GM19467 (cell line): ENCODE data around the gene CERS2.

Experiments used
- ATAC-seq: cut with Tn5 transposase; IDR thresholded peaks from one replicate; pipeline ENCODE4 v1.9.1; 2021; ENCODE audit warnings: mild to moderate bottlenecking, moderate library complexity; ENCODE audit not compliant: unreplicated experiment

Gene CERS2

DNA sequence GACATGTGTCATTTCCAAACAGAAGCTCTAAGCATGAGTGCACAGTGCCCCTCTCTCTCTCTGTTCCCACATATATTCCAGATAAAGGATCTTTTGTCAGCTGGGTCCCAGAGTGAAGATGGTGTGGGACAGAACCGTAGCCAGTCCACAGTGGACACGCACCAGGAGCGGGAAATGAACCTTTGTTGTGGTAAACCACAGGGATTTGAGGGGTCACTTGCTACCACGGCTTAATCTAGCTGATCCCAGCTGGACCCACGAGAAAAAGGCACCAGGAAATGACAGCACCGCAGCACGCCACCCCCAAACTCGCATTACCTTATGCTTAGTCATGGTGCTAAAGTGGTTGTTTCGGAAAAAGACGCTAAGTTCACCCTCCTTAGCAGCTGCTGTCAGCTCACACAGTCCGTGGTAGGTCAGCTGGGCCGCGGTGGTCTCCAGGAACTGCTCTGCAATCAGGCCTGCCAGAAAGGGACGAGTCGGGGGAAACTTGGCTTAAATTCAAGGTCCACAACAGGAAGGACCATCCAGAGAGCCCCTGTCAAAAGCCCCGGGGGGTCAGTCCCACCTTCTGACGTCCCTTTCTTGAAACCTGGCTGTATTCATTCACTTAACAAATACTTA is 24.5 kb upstream of the CERS2 start:
- ATAC-seq = no peak

- no peak for ATAC-seq
These were observed 23.3 kb upstream of the CERS2 start for GRCh38 chr1:150997949-150998348.

- ATAC-seq = no peak
These were observed 22.7 kb upstream of the CERS2 start for GRCh38 chr1:150997126-150997872.

DNA sequence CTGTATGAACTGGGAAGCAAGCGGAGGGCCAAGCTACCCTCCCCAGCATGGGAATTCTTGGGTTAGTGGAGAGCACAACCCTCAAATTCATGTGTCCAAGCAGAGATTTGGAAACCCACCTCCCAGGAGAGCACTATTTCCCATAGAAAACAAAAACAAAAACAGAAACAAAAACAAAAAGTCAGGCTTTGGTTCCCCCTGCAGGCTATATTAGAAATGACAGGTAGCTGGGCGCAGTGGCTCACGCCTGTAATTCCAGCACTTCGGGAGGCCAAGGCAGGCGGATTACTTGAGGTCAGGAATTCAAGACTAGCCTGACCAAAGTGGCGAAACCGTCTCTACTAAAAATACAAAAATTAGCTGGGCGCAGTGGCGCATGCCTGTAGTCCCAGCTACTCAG is 21.3 kb upstream of the CERS2 start:
- no peak for ATAC-seq

DNA sequence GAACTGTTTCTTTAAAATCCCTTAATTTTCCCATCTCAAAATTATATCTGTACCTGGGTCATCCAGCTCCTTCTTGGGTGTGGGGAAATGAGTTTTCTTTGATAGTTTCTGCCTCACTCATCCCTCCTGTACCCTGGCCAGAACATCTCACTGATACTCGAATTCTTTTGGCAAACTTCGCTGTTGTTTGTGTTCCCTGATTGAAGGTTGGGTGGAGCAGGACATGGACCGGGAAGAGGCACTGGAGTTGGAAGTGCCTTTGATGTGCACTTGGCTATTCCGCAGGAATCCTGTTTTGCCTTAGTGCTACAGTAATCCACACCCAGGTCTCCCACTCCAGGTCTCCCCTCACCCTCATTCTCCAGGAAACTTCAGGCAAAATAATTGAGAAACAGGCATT is 20.8 kb upstream of the CERS2 start:
- ATAC-seq = no peak

- ATAC-seq = no peak
These were observed 19.6 kb upstream of the CERS2 start for GRCh38 chr1:150994248-150994647.

DNA sequence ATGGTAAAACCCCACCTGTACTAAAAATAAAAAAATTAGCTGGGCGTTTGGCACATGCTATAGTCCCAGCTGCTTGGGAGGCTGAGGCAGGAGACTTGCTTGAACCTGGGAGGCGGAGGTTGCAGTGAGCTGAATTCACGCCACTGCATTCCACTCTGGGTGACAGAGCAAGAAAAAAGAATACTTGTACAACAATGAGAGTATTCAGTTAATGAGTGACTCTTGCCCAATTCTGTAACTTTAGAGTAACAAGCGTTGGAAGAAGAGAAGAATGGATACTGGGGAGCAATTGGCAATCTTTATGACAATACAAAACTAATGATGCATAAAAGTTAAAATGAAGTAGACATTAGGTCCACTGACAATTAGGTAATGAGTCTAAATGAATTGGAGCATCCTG is 18.0 kb upstream of the CERS2 start:
- no peak for ATAC-seq

DNA sequence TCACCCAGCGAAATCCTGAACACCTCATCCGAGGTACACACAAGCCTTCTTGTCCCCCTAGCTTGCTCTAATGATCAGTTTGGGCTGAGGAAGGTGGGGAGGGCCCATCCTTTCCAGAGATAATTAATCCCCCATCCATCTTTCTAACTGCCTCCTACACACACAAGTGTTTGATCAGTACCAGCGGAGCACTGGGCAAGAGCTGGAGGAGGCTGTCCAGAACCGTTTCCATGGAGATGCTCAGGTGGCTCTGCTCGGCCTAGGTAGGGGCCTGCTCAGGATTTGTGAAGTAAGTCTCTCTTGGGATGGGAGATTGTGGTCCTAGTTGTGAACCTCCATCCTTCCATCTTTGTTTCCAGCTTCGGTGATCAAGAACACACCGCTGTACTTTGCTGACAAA is 13.3 kb upstream of the CERS2 start:
- ATAC-seq = no peak

- ATAC-seq = no peak
These were observed 10.7 kb upstream of the CERS2 start for GRCh38 chr1:150985179-150985825.

DNA sequence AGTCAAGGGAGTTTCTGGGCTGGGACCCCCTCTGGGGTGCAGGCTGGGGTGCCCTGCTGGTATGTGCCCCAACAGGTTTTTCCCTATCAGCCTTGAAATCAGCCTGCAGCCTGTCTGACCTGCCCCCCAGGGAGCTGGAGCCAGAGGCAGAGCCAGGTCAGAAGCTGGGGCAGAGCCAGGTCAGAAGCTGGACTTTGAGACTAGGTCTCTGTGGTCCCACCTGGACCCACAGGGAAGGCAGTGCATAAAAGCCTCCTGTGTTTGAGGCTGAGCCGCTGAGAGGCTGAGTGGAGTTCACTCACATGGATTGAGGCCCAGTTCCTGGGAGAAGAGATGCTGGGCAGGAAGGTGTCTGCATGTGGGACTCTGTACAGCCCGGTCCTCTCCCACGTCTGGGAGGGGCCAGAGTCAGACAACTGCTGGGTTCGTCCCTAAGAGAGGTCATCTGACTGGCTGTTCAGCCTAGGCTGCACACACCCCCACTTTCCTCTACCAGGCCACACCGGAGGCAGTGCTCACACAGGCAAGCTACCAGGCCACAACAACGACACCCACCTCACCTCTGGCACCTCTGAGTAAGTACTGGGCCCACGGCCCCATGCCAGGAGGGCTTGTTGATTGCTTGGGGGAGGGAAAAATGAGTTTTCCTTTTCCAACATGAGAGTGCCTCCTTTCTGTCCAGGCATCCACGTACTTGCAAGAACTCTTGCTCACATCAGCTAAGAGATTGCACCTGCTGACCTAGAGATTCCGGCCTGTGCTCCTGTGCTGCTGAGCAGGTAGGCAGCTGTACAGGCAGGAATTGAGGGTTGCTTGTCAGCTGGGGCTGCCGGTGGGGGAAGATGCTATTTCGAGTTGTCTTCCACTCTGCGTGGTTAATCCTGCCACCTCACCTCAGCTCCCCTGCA is 7.4 kb upstream of the CERS2 start, which contains the start of gene ANXA9:
TSS of gene ANXA9 (plus strand) at position 488 of the 908 bp plus-strand sequence. CDS start 814 bp downstream, outside the sequence.
- ATAC-seq = no peak

DNA sequence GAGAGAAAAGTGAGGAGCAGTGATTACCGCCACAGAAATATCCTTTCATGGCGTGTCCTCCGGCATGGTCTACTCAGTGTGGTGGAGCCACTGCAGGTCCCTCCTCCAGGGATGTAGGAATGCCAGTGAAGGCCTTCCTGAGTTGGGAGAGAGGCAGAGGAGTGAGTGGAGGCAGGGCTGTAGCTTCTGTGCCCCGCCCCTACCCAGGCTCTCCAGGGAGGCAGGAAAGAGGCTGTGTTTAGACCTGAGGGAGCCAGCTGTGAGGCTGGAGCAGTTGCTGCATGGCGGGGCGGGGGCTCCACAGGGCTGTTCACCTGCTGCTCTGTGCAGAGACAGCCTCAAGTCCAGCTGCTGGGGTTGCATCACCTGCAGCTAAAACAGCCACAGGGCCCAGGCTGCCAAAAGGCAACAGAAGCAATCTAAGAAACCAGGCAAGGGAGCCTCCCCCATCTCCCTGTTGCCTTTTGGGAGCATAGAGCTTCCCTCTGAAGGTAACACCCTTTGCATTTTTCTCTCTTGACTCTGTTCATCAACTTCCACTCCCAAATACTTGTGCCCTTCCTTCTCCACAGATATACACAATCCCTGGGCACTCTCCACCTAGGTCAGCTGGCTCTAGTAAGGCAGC is 6.7 kb upstream of the CERS2 start:
- no peak for ATAC-seq

DNA sequence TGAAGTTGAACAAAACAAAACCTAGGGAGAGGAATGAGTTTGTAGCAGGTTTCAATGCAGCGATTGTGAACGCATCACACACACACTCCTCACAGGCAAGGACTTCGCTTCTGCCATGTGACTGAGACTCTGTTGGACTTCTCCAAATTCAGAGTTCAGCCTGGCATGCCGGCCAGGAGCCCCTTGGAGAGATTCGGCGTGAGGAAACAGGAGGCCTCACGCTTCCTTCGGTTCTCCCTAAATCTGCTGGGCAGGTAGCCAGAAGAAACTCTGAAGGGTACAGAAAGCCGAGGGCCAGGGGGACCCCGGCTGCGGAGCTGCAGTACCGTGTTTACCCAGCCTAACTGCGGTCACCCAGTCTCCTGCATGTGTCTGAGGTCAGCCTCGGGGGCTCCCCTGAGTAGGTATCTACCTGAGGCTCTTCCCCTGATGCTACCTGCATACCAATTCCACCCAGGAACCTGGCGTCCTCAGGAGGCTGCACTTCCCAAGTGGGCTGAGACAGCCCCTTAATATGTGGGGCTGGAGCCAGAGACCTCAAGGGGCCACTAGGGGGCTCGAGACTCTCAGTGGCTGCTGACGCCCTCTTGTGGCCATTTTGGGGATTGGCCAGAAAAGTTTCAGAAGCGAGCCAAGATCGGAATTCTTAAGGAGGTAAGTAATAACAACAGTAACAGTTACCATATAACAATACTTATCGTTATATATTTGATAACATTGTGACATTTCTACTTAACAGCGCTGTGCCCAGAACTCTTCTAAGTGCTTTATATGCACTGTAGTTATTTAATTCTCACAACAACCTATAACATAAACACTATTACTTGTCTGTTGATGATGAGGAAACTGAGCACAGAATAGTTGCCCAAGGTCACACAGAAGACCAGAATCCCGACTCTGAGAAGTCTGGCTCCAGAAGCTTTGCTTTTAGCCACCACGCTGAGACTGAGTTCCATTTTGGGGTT is 4.7 kb upstream of the CERS2 start:
- no peak for ATAC-seq

DNA sequence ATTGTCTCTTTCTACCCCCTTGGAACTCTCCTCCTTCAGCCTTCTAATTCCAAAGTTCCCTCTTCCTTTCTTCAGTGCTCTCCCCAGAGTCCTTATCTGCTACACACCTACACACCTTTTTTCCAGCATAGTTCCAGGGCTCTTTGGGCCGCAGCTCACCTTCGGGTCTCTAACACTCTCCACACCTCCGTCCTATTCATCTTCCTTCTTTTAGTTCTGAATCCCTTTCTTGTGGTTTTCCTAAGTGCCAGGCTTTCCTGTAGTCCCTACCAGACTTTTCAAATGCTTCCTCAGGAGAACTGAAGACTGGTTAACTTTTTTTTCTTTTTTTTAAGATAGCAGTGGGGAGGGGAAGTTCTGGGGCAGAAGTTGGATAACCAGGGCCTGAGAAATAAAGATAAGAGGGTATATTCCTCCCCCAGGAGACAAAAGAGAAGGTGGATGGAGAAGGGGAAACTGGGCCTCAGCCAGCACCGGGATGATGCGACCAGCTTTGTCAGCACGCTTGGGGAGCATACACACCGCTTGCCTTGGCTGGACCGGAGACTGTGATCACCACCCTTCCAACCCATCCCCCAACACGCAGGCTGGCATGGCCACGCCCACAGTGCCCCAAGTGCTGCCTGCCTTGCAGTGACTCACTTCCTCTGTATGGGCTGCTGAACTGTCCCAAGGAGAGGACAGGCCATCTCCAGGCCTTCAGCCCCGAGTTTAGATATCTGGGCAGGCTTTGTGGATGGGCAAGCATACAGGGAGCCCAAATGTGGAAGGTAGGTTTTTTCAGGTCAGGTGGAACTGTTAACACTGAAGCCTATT is 2.5 kb upstream of the CERS2 start:
- no peak for ATAC-seq

- no peak for ATAC-seq
These were observed 1.8 kb upstream of the CERS2 start for GRCh38 chr1:150976401-150976821.

DNA sequence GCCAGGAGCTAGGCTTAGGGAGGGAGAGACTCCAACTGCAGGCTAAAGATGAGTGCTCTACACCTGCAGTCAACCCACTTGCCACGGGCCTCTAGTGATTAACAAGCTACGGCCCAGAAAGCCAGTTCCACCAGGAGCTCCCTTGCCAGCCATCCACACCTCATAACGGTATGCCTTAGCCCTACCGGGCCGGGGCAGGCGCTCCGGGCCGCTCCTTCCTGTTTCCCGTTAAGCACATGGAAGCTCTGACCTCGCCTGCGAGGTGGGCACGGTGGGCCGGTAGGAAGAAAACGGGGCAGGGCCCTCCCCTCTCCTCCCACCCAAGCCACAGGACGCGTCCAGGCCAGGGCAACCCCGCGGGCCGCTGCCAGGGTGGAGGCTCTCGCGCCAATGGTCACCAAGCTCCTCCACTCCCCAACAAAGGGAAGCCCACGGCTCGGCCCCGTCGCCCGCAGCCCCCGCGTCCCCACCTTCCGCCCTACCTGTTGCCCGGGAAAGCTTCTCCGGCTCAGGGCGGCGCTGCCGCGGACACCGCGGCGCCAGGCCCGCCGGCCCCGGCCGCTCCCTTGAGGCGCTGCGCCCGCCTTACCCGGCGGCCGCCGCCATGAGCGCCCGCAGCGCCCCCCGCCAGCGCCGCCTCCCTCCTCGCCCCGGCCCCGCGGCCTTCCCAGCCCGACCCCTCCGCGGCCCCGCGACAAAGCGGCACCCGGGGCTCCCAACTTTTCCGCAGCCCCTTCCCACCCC is 627 bp downstream of the CERS2 start:
- peak; percentile 33 for ATAC-seq

- no peak for ATAC-seq
These were observed 1.3 kb downstream of the CERS2 start for GRCh38 chr1:150973258-150973835.

GRCh38 chr1:150972417-150972940 is 2.2 kb downstream of the CERS2 start:
- ATAC-seq = no peak
